ENCODE measurements around the gene ABCA6. TPM values are rescaled to one million over a fixed set of nuclear protein-coding genes. Genes with fewer than 3 reads are reported as not detected.

Gene ABCA6
- total RNA-seq, 1 experiment from 2014 or later: not detected

DNA sequence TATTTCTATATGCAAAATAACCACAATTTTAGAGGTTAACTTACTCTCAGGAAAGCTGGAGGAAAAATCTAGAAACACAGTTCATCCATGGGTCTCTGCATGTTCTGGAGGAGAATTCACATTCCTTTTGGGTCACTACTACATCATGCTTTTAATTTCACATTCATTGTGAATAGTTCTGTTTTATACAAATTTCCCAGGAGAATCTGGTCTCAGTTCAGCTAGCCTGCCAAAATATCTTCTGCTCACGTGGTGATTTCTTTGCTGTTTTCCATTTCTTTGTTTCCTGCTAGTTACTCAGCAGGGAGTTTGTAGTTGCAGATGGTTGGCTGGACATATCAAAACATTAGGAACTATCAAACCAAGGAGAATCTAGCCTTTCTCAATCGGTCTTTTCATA is 80.9 kb downstream of the ABCA6 start, which contains the start of gene ABCA9:
ABCA9 (minus strand) TSS at position 106 of the 400 bp plus-strand sequence. CDS start 9,801 bp downstream, outside the sequence.
- DNase-seq (ENCODE audit: low read depth): peak; percentile 49
- in situ Hi-C loops (cut with HindIII; ENCODE audit: low pct_unique_long_range_greater_than_20kb, low sequenced_read_pairs): no loop called here

DNA sequence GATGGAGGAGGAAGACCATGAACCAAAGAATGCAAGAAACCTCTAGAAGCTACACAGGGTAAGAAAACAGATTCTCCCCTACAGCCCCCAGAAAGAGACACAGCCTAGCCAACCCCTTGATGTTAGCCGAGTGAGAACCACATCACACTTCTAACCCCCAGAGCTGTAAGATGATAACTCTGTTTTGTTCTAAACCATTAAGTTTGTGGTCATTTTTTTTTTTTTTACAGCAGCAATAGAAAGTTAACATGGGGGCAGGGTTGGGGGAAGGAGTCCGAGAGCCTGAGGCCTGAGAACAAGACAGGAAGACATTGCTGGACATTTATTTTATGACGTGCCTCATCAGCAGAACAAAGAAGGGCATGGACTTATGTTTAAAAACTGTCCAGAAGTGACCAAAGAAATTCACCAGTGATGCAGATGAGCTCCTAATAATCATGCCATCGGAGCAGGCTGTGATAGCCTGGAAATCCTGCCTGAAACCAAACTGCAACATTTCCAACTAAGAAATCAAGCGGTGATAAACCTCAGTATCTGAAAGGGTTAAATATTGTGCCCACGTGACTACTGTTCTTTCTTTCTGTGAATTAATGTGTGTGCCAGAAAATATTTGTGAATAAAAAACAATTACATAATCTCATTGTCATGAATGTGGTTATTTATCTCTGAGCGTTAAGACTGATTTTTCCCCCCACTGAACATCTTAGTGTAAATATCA is 82.1 kb downstream of the ABCA6 start:
- in situ Hi-C loops (cut with HindIII; ENCODE audit: low pct_unique_long_range_greater_than_20kb, low sequenced_read_pairs): no loop called here
- no peak for DNase-seq (ENCODE audit: low read depth)

- in situ Hi-C loops (cut with HindIII; ENCODE audit: low pct_unique_long_range_greater_than_20kb, low sequenced_read_pairs): no loop called here
- no peak for DNase-seq (ENCODE audit: low read depth)
Observed at GRCh38 chr17:69058165-69058564, 83.5 kb downstream of the ABCA6 start.

GRCh38 chr17:69057280-69057679 is 84.4 kb downstream of the ABCA6 start:
- in situ Hi-C loops (cut with HindIII; ENCODE audit: low pct_unique_long_range_greater_than_20kb, low sequenced_read_pairs): no loop called here
- DNase-seq (ENCODE audit: low read depth): no peak

DNA sequence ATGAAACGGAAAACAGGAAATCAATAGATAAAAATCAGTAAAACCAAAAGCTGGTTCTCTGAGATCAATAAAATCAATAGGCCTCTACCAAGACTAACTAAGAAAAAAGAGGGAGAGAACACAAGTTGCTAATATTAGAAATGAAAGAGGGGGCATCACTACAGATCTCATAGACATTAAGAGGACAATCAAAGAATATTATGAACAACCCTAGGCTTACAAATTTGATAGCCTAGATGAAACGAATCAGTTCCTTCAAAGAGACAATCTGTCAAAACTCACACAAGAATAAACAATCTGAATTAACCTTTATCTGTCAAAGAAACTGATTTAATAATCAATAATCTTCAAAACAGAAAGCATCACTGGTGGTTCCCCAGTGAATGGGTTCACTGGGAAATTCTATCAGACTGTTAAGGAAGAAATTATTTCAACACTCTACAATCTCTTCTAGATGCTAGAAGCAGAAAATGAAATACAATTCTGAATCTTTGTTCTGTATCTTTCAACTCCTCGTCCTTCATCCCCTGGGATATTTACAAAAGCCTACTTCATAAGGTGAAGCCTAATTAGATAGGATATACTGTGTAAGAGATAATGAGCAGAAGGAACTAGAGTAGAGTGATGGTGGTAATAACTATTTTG is 85.4 kb downstream of the ABCA6 start:
- DNase-seq (ENCODE audit: low read depth): no peak
- in situ Hi-C loops (cut with HindIII; ENCODE audit: low pct_unique_long_range_greater_than_20kb, low sequenced_read_pairs): no loop called here

DNA sequence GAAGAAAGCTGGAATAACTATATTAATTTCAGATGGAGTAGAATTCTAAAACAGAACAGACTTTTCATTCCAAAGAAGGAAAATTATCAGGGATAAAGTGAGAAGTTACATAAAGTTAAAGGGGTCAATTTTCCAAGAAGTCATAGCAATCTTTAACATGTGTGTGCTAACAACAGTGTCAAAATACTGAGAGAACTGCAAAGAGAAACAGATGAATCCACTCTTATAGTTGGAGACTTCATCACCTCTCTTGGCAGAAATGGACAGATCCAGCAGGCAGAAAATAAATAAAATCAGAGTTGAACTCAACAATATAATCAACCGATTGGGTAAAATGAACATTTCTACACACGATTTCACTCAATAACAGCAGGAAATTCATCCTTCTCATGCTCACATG is 86.4 kb downstream of the ABCA6 start:
- in situ Hi-C loops (cut with HindIII; ENCODE audit: low pct_unique_long_range_greater_than_20kb, low sequenced_read_pairs): no loop called here
- DNase-seq (ENCODE audit: low read depth): no peak

DNA sequence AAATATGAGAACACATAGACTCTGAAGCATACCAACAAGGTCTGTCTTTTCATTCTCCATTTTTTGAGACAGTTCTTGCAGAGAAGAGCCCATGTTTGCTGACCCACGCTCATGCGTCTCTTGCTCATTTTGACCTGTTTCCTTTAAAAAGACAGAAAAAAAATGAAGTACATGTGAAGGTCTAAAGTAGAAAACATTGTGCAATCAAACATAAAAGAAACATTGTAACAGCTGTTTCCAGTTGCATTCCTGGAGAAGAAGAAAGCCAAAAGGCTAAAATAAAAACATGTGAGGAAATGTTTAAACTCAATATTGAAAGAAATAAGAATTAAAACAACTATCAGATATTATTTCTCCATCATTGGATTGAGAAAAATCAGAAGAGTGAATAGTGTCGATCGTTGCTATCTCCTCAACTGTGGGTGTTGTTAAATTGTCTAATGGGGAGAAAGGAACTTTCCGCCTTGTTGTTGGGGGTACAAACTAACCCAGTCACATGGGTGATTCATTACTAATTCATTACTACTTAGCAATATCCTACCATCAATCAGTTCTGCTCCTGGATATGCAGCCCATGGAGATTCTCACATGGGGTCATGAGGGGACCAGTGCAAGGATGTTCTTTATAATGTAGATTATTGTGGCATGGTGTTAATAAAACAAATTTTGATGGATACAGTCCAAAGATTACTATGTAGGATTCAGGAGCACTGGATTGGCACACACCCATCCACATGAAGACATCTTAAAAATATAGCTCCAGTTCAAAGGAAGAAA is 90.5 kb downstream of the ABCA6 start:
- in situ Hi-C loops (cut with HindIII; ENCODE audit: low pct_unique_long_range_greater_than_20kb, low sequenced_read_pairs): no loop called here

DNA sequence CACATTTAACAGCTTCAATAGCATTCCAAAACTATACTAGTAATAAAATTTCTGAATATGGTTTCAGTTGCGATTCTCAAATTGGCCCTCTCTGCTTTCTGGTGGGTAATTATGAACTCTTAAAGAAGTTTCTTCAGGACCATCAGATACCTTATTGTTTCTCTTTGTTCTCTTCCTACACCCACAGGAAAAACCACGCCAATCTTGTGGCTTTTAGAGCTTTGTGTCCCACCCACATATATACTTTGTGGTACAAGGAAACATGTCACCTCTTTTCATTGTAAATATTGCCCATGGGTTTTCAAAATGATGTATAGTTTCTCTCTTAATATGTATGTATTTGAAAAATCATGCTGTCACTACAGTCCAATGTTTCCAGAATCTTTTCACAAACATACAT is 93.1 kb downstream of the ABCA6 start:
- no peak for DNase-seq (ENCODE audit: low read depth)
- in situ Hi-C loops (cut with HindIII; ENCODE audit: low pct_unique_long_range_greater_than_20kb, low sequenced_read_pairs): no loop called here

More for the DNA sequence above, 90.5 kb downstream of the ABCA6 start:
- DNase-seq (ENCODE audit: low read depth): no peak

GRCh38 chr17:69047368-69048263 is 94.1 kb downstream of the ABCA6 start:
- in situ Hi-C loops (cut with HindIII; ENCODE audit: low pct_unique_long_range_greater_than_20kb, low sequenced_read_pairs): no loop called here
- DNase-seq (ENCODE audit: low read depth): peak; percentile 90

DNA sequence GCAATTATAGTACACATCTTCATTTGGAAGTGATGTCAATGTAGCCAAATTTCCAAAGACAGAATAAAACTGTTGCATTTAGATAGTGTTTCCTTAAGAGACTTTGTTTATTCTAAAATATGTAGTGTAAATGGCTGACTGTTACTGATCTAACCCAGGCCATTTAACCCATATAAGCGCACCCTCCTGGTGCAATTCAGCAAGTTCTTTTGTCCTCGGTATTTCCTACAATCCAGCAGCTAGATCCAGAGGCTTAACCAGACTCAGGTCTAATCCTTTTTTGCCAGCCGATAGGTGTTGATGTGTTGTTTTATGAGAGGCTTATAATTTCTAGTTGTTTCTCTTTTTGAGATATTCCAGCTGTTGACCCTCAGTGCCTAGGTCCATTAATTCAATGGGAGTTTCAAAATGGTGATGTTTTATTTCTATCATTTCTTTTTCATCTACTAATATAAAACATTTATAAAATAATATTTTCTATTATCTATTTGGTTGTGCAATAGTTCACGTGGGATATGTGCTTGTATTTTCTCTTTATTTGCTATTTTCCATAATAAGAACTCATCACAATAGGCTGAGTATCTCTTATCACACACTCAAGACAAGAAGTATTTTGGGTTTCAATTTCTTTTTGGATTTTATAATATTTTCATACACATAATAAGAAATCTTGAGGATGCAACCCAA is 95.4 kb downstream of the ABCA6 start:
- in situ Hi-C loops (cut with HindIII; ENCODE audit: low pct_unique_long_range_greater_than_20kb, low sequenced_read_pairs): no loop called here
- DNase-seq (ENCODE audit: low read depth): no peak

DNA sequence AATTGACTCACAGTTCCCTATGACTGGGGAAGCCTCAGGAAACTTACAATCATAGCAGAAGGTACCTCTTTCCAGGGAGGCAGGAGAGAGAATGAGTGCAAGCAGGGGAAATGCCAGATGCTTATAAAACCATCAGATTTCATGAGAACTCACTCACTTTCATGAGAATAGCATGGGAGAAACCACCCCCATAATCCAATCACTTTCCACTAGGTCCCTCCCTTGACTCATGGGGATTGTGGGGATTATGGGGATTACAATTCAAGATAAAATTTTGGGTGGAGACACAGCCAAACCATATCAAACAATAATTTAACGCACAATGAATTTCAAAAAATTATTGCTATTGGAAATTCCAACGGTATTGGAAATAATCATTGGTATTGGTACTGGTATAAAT is 96.0 kb downstream of the ABCA6 start:
- no peak for DNase-seq (ENCODE audit: low read depth)
- in situ Hi-C loops (cut with HindIII; ENCODE audit: low pct_unique_long_range_greater_than_20kb, low sequenced_read_pairs): no loop called here

DNA sequence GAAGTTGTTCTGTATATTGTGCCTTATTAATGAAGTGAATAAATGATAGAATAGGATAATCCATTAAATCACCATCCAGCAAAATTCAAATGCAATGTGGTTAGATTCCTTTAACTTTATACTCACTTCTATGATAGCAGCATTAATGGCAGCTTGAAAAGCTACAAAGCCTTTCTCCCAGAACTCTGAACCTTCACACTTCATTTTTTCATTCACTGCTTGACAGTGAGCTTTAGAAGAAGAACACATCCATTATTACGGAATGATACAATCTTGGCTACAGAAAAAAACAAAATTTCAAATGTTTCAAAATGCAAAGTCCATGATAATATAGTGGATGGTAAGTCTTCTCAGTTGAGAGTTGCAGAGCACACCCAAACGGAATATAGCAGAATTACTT is 97.3 kb downstream of the ABCA6 start:
- in situ Hi-C loops (cut with HindIII; ENCODE audit: low pct_unique_long_range_greater_than_20kb, low sequenced_read_pairs): no loop called here
- no peak for DNase-seq (ENCODE audit: low read depth)

DNA sequence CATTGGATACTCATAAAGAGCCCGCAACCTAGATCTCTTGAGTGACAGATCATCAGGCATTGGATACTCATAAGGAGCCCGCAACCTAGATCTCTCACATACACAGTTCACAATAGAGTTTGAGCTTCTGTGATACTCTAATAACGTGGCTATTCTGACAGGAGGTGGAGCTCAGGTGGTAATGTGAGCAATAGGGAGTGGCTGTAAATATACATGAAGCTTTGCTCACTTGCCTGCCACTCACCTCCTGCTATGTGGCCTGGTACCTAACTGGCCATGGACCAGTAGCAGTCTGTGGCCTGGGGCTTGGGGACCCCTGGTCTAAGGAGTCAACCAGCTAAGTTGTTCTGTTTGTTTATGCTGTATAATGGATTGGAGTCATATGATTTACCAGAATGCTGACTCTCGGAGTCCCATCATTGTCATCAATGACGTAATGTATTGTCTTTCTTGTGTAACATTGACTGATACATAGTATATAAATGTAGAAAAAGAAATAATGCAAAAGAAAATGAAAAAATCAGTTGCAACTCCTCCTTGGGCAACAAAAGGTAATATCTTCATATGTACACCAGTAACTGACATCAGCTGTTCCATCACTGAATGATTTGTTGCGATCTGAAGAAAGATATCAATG is 98.5 kb downstream of the ABCA6 start:
- DNase-seq (ENCODE audit: low read depth): no peak
- in situ Hi-C loops (cut with HindIII; ENCODE audit: low pct_unique_long_range_greater_than_20kb, low sequenced_read_pairs): no loop called here

DNA sequence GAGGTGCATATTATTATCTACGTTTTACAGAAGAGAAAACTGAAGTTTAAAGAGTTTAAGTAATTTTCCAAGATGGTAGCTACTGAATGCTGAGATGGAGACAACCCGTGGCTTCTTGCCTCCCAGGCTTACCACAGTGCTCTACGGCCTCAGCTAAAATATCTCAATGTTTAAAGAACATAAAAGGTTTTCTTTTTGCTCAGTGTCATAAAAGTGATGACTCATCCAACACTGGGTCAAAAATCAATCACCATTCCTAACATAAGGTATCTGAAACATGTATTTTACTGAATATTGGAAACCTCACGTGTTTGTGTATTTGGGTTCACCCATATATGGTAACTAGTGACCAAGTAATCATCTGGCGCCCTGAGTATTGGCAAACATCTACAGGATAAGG is 99.4 kb downstream of the ABCA6 start:
- in situ Hi-C loops (cut with HindIII; ENCODE audit: low pct_unique_long_range_greater_than_20kb, low sequenced_read_pairs): no loop called here
- DNase-seq (ENCODE audit: low read depth): no peak

GRCh38 chr17:69031839-69032238 is 109.9 kb downstream of the ABCA6 start:
- in situ Hi-C loops (cut with HindIII; ENCODE audit: low pct_unique_long_range_greater_than_20kb, low sequenced_read_pairs): no loop called here
- no peak for DNase-seq (ENCODE audit: low read depth)

GRCh38 chr17:69030169-69030568 is 111.5 kb downstream of the ABCA6 start:
- no peak for DNase-seq (ENCODE audit: low read depth)
- in situ Hi-C loops (cut with HindIII; ENCODE audit: low pct_unique_long_range_greater_than_20kb, low sequenced_read_pairs): no loop called here

Data from Caki2 (cell line).